GM21515 (cell line): Measurements from ENCODE around the gene EFEMP1.
"Not testable (repeated sequence)": the region's sequence is repeated elsewhere in the genome, so short reads cannot be mapped to it uniquely, and the experiment has no call there.

Experiments
- ATAC-seq: cut with Tn5 transposase; IDR thresholded peaks from one replicate; pipeline ENCODE4 v1.9.1; 2021; ENCODE audit not compliant: unreplicated experiment

Gene EFEMP1

GRCh38 chr2:55838117-55838516 is 85.5 kb downstream of the EFEMP1 start:
- not testable (repeated sequence) for ATAC-seq

DNA sequence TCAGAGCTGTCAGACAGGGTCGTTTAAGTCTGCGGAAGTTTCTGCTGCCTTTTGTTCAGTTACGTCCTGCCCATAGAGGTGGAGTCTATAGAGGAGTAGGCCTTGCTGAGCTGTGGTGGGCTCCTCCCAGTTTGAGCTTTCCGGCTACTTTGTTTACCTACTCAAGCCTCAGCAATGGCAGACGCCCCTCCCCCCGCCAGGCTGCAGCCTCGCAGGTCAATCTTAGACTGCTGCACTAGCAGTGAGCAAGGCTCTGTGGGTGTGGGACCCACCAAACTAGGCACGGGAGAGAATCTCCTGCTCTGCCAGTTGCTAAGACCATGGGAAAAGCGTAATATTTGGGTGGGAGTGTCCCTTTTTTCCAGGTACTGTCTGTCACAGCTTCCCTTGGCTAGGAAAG is 86.5 kb downstream of the EFEMP1 start:
- ATAC-seq: no peak

DNA sequence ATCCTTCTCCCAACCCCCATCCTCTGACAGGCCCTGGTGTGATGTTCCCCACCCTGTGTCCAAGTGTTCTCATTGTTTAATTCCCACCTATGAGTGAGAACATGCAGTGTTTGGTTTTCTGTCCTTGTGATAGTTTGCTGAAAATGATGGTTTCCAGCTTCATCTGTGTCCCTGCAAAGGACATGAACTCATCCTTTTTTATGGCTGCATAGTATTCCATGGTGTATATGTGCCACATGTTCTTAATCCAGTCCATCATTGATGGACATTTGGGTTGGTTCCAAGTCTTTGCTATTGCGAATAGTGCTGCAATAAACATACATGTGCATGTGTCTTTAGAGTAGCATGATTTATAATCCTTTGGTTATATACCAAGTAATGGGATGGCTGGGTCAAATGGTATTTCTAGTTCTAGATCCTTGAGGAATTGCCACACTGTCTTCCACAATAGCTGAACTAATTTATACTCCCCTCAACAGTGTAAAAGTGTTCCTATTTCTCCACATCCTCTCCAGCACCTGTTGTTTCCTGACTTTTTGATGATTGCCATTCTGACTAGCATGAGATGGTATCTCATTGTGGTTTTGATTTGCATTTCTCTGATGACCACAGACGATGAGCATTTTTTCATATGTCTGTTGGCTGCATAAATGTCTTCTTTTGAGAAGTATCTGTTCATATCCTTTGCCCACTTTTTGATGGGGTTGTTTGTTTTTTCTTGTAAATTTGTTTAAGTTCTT is 91.7 kb downstream of the EFEMP1 start:
- not testable (repeated sequence) for ATAC-seq

DNA sequence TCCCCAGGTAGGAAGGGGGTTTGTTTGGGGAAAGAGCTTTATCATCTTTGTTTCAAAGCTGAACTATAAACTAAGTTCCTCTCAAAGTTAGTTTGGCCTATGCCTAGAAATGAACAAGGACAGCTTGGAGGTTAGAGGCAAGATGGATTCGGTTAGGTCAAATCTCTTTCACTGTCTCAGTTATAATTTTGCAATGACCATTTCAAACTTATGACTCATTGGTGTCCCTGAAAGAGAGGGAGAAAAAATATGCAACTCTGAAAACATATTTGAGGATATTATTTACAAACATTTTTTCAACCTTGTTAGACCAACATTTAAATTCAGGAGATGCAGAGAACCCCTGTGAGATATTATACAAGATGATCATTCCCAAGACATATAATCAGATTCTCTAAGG is 95.7 kb downstream of the EFEMP1 start:
- ATAC-seq: no peak

GRCh38 chr2:55827428-55827827 is 96.2 kb downstream of the EFEMP1 start:
- not testable (repeated sequence) for ATAC-seq

DNA sequence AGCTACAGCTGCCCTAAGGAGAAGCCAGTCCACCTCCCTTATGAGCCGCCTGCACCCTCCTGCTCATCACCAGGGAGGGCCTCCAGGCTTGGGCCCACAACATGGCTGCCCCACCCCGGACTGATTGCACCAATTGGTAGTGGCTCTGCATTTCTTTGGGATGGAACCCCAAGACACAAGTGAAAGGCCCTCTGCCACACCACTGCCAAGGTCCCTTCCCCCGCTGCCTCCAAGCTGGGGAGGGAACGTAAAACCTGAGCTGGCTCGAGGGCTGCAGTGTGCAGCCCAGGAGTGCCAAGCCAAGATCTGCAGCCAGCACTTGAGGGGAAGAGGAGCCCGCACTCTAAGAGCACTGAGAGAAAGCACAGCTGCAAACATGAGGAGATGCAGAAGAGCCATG is 97.3 kb downstream of the EFEMP1 start:
- ATAC-seq: no peak

- no peak for ATAC-seq
These were observed 99.0 kb downstream of the EFEMP1 start for GRCh38 chr2:55824551-55825096.
